HG02840 (cell line): ENCODE measurements around the gene DNAI4.
"Not testable (repeated sequence)": the region's sequence is repeated elsewhere in the genome, so short reads cannot be mapped to it uniquely, and the experiment has no call there.

Experiments used
- ATAC-seq: cut with Tn5 transposase; IDR thresholded peaks from one replicate; pipeline ENCODE4 v1.9.1; 2021; ENCODE audit warnings: mild to moderate bottlenecking, moderate library complexity, moderate number of reproducible peaks; ENCODE audit not compliant: unreplicated experiment, low FRiP score

Gene DNAI4

GRCh38 chr1:66840929-66841328 is 83.7 kb downstream of the DNAI4 start:
- ATAC-seq: no peak

DNA sequence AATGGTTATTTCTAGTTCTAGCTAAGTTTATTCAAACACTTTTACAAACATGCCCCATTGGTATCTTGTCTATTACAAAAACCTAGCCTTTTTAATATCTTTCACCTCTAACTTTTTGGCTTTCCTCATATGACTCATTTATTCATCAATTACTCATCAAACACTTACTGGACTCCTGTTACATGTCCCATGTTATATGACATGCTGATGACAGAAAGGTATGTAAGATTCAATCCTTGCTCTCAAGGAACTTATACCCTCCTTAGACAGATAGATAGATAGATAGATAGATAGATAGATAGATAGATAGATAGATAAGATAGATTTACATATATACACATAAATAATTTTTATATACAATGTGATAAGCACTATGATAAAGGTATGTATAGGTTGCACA is 89.7 kb downstream of the DNAI4 start:
- ATAC-seq: no peak

DNA sequence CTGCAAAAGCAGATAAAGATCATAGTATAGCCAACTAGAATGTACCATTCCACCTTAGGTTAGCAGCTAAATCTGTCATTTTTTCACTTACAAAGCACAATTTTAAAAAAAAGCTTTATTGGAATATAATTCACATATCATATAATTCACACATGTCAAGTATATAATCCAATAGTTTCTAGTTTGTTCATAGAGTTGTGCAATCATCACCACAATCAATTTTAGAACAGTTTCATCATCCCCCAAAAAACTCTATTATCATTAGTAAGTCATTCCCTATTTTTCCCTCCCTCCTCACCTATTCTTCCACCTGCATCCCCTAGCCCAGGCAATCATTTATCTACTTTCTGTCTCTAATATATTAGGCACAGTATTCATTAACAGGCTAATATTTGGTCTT is 91.5 kb downstream of the DNAI4 start:
- ATAC-seq: no peak

GRCh38 chr1:66831529-66832239 is 93.0 kb downstream of the DNAI4 start:
- no peak for ATAC-seq

- ATAC-seq: no peak
Measured at GRCh38 chr1:66824771-66825170, 99.9 kb downstream of the DNAI4 start.

DNA sequence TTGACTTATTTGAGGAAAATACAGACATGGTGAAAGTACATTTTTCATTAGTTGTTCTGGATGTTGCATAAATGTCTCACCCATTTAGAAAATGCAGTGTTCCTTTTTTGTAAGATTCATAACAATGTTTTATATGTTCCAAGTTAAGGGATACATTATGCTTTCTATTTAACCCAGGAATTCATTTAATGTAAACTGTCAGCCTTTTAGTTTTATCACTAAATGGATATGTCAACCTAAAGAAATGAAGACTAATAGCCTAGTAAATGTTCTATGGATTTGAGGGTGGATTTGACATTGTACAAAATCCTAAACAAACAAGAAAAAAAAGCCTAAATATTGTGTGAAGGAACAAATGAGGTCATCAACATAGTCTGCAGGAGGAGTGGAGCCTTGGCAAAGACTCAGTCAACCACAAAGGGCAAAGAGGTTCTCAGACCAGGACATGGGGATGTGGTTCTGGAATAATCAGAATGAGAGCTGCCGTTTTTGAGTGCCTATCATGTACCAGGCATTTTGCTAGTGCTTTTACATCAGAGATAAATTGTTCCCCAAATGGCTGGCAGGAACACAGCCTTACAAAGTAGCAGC is 114.8 kb downstream of the DNAI4 start:
- no peak for ATAC-seq

DNA sequence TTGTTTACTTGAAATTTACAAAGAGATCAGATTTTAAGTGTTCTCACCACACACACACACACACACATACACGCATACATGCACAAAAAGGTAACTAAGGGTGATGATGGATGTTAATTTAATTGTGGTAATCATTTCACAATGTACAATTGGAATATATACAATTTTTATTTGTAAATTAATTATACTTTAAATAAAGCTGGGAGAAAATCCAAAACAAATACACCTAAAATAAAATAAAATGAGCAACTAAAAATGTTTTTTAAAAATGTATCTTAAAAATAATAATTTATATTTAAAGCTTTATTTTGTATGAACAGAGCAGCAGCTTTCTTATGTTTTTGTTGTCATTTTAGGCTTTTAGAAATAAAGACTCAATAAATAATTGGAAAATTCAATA is 115.4 kb downstream of the DNAI4 start:
- ATAC-seq: no peak

- ATAC-seq: not testable (repeated sequence)
Measured at GRCh38 chr1:66795839-66796238, 128.8 kb downstream of the DNAI4 start.

- ATAC-seq: no peak
Measured at GRCh38 chr1:66791621-66792610, 132.7 kb downstream of the DNAI4 start.

GRCh38 chr1:66788231-66788939 is 136.3 kb downstream of the DNAI4 start:
- peak; percentile 78 for ATAC-seq

DNA sequence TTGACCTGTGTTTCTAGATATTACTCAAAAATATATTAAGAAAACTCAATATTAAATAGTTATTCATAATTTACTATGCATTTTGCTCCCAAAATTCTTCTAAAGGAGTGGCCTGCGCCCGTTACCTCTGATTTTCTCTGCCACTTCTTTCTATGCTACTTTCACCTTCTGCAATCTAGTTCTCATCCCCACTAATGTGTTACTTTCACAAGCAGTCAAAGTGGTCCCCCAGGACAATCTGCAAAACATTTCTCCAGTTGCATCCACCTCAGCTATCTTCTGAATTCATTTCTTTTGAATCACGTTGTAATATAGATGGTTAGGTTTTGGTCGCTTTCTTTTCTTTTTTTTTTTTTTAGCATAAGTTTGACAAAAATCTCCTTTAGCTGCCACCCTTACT is 137.0 kb downstream of the DNAI4 start:
- no peak for ATAC-seq

GRCh38 chr1:66785800-66786199 is 138.9 kb downstream of the DNAI4 start:
- ATAC-seq: not testable (repeated sequence)

GRCh38 chr1:66779475-66780078 is 145.1 kb downstream of the DNAI4 start:
- no peak for ATAC-seq

DNA sequence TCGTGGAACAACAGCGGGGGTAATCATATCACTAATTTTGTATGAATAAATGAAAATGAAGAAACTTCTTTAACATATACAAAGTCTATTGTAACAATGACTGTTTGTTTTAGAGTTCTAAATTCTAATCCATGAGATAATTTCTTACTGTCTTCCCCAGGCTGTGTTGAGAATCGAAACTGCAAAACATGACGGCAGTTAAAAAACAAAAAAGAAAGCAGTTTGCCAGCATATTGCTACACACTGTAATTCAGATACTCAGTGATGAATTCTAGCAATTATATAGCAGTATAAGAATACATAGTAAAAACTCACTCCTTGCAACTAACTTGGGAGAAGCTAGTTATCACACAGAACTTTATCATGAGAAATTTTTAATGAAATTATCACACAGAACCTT is 145.7 kb downstream of the DNAI4 start:
- ATAC-seq: no peak

- ATAC-seq: no peak
Measured at GRCh38 chr1:66778266-66778665, 146.4 kb downstream of the DNAI4 start.

DNA sequence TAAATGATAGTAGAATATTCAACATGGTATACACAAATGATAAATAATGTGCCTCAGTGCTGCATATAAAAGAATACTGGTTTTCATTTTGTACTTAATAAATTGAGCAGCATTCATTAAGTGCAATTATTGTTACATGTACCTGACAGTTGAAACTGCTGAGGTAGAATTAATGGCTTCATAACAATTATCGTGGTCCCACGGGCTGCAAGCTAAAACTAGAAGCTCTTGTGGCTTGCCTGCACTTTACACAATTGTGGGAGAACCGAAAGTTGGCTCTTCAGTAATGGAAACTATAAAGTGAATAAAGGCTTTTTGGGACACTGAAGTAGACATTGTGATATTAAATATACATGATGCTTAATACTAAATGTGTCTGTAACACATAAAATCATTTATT is 146.8 kb downstream of the DNAI4 start:
- no peak for ATAC-seq

- no peak for ATAC-seq
Measured at GRCh38 chr1:66775646-66776045, 149.0 kb downstream of the DNAI4 start.

DNA sequence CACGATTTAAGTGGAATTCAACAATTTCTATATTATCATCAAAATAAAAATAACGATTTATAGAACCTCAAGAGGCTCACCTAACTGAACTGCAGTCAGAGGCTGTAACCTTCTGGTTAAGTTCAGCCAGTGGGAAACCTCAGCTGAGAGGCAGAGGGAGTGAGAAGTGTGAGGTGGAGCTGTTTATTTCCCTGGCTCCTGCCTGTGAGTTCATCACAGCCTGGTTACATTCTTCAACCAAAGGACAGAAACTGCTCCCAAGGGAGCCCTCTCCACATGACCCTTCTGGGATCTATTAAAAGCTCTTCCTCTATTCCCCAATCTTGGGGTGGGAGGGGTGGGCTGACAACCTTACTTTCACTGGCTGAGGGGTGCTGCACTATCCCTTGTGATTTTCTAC is 150.2 kb downstream of the DNAI4 start:
- ATAC-seq: no peak

GRCh38 chr1:66773227-66773626 is 151.4 kb downstream of the DNAI4 start:
- ATAC-seq: no peak

- no peak for ATAC-seq
Measured at GRCh38 chr1:66770694-66771093, 154.0 kb downstream of the DNAI4 start.
